Stimulated activated CD4-positive, alpha-beta T cell treated with anti-CD3 and anti-CD28 coated beads, Interleukin-1b, Interleukin-23, amount 100 ng/mL, for 4 hours (primary cell): ENCODE data around the gene UBP1.
"Not testable (repeated sequence)": the region's sequence is repeated elsewhere in the genome, so short reads cannot be mapped to it uniquely, and the experiment has no call there.

Experiments
- DNase-seq, 2 donors: peaks; one replicate each; pipeline ENCODE4 v3.0.0-alpha.2; 2020; ENCODE audit warnings: low read depth in 2 of 2

The UBP1 gene

GRCh38 chr3:33433843-33434242 is 6.4 kb downstream of the UBP1 start:
- DNase-seq, result no peak

- DNase-seq, result no peak
Observed at GRCh38 chr3:33430571-33430970, 9.6 kb downstream of the UBP1 start.

DNA sequence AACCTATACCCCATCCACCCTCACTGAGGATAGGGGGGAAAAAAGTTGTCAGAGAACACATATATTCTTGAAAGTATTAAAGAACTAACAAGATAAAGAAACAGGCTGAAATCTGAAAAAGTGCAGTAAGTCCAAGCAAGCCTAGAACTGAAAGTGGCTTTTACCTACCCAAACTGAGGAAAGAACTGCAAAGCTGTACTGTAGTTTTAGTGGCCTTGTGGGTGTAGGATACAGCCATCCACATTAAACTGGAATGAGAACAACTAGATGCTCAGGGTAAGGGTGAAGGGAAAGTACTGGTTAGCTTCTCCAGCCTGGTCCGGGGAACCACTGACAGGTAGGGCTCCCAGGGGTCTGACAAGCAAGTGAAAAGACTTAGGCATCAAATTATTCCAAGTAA is 10.1 kb downstream of the UBP1 start:
- DNase-seq, result no peak

DNA sequence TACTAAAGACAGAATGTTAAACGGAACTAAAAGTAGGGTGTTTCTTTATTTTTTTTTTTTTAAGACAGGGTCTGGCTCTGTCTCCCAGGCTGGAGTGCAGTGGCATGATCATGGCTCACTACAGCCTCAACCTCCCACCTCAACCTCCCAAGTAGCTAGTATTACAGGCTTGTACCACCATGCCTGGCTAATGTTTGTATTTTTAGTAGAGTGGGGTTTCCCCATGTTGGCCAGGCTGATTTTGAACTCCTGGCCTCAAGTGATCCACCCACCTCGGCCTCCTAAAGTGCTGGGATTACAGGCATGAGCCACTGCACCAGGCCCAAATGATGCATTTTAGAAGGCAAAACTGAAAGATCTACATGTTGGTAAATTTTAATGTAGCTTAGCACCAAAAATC is 10.9 kb downstream of the UBP1 start:
- not testable (repeated sequence) for DNase-seq

DNA sequence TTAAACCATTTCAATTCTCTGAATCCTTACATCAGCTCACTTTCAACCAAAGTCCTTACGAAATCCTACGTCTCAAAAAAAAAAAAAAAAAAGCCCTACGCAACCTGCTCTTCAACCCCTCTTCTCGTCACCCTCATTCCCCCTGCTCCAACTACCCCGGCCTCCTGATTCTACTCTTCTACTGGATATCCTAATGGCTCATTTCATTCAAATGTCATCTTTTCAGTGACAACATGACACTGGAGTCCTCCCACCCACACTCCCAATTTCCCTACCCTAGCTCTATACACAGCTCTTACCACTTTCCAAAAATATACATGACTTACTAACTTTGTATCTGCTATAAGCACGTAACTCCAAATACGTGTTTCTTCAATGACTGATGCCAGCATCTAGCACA is 11.5 kb downstream of the UBP1 start:
- DNase-seq, result no peak

DNA sequence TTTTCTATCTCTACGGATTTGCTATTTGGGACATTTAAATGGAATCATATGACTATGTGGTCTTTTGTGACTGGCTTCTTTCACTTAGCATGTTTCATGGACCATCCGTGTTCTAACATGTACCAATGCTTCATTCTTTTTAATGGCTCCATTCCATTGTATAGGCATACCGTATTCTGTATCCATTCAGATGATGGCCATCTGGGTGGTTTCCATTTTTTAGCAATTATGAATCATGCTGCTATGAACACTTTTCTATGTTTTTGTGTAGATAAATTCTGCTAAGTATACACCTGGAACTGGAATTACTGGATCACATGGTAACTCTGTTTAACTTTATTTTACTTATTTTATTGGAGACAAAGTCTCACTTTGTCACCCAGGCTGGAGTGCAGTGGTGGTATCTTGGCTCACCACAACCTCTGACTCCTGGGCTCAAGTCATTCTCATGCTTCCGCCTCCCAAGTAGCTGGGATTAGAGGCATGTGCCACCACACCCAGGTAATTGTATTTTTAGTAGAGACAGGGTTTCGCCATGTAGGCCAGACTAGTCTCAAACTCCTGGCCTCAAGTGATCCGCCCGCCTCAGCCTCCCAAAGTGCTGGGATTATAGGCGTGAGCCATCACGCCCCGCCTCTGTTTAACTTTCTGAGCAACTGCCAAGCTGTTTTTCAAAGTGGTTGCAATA is 13.4 kb downstream of the UBP1 start:
- DNase-seq, result no peak

GRCh38 chr3:33426068-33426467 is 14.1 kb downstream of the UBP1 start:
- DNase-seq, result no peak

GRCh38 chr3:33425453-33425852 is 14.8 kb downstream of the UBP1 start:
- DNase-seq, result no peak

DNA sequence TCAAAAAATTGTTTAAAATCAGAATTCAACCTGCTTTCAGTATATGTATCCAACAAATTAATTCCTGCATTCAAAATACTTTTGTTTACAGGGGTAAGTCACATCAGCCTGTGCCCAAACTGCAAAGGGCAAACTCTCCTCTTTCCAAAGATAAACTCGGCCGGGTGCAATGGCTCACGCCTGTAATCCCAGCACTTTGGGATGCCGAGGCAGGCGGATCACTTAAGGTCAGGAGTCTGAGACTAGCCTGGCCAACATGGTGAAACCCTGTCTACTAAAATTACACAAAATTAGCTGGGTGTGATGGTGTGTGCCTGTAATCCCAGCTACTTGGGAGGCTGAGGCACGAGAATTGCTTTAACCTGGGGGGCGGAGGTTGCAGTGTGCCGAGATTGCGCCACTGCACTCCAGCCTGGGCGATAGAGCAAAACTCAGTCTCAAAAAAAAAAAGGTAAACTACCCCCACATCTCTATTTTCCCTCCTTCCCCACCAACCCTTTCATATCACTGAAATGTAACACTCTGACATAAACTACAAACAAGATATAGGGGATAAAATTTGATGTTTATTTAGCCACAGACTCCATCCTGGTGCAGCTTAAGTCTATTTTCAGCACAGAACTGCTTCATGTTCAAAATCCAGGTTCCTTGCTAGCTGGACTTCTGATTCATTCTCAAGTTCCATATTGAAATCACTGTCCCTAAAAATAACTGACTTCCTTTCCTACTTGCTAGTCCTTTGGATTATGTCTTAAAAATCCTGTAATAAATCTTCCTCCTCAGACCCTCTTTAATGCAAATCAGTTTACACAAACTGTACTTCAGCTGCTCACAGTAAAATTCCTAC is 15.4 kb downstream of the UBP1 start:
- DNase-seq, result no peak

- no peak for DNase-seq
Observed at GRCh38 chr3:33420966-33421365, 19.2 kb downstream of the UBP1 start.

DNA sequence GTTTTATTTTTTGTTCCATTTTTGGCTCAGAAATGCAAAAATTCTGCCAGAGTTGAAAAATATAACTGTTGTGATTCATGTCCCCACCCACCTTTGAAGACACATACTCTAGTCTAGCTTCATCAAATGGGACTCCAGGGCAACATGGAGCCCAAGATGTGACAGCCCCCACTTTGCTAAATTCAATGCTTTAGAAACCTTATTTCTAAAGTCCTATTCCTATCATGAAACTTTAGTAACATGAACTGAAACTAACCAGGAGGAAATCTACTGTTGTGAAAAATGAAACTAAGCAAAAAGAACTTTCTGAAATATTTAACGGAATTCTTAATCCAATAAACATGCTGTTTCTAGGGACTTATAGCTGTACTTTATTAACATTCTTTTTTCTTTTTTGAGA is 20.3 kb downstream of the UBP1 start:
- no peak for DNase-seq

GRCh38 chr3:33417066-33417673 is 23.0 kb downstream of the UBP1 start:
- DNase-seq, result no peak

- not testable (repeated sequence) for DNase-seq
Observed at GRCh38 chr3:33410816-33411215, 29.4 kb downstream of the UBP1 start.

- DNase-seq, result no peak
Observed at GRCh38 chr3:33403756-33404155, 36.4 kb downstream of the UBP1 start.

DNA sequence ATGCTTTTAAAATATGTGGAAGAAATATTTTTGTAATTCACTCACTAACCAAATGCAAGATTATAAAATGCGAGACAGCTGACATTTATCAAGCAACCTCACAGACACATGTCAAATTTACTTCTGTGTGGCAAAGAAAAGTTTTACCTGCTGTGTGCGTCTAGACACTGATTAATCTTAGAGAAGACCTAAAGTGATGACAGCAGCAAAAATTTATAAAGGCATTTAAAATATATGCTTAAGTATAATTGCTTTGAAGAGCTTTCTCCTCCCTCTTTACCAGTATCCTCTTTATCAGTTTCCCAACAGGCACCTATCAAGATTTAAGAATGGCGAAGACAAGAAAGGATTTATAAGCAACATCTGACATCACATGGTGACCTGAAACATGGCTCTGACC is 37.3 kb downstream of the UBP1 start:
- DNase-seq, result no peak

DNA sequence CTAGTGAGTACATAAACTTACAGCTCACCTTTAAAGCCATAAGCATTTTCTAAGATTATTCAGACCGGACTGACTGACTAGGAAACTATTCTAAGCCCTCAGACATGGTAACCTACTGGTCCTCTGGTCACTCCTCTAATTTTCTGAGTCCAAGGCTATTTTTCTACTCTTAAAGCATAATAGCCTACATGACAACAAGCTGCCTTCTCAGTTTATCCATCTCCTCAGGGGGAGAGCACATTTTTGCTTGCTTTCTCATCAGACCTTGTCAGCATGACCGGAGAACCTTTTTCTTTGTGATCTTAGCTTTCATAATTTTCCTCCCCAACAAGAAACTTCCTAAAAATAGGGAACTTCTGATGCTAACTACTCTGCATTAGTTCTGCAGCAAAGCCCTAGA is 38.4 kb downstream of the UBP1 start:
- no peak for DNase-seq

DNA sequence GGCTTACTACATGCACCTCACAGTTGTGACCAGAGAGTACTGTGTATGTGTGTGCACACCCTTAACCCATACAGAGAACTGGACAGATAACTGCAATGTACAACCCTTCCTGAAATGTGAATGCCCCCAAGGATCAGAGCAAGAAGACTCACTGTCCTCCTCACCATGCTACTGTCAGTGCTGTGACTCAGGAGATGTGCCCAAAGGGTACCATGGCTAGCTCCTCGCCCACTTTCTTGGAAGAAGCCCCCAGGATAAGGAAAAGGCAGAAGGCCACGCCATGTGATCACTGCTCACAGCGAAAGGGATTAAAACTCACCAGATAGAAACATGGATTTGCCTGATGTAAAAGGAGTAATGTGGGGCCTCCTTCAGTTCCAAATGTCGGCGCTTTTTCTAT is 41.8 kb downstream of the UBP1 start:
- DNase-seq, result no peak

GRCh38 chr3:33395900-33396299 is 44.3 kb downstream of the UBP1 start:
- DNase-seq, result no peak

GRCh38 chr3:33394403-33395054 is 45.7 kb downstream of the UBP1 start:
- DNase-seq, result no peak

GRCh38 chr3:33392703-33393125 is 47.5 kb downstream of the UBP1 start:
- no peak for DNase-seq

- no peak for DNase-seq
Observed at GRCh38 chr3:33392144-33392543, 48.1 kb downstream of the UBP1 start.

DNA sequence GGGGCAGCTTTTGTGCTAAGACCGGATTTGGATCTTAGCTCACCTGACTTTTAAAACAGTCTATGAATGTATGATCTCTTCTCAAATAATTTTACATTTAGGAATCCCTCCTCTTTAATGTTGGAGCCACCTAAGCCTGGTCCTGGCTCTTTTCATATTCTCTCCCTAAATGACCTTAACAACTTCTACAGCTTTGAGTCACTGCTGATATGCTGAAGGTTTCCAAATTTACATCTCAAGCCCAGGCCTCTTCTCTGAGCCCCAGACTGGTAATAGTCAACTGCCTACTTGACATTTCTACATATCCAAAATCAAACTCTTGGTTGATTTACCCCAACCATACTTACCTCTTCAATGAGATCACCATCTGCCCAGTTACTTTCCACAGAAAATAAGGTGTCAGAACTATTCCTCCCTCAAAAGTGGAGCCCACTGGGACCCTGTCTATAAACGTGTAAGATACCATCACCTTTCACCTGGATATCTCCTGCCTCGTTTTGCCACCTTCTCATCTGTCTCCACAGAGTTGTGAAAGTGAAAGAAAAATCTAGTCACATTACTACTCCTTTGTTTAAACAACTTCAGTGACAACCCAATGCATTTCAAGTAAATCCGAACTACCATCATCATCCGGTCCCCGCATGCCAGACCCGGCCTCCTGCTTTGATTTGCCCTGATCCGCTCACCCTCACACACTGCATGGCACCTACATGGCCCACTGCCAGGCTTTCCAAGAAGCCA is 48.8 kb downstream of the UBP1 start:
- no peak for DNase-seq
